Activated T-helper 1 cell treated with Interleukin-2 at 50 U/mL for 16 hours (primary cell): ENCODE results near the gene MAD1L1.
"Not testable (repeated sequence)": the region's sequence is repeated elsewhere in the genome, so short reads cannot be mapped to it uniquely, and the experiment has no call there.

Experiments used
- DNase-seq: peaks from one replicate; pipeline ENCODE4 v3.0.0-alpha.2; 2020; ENCODE audit warnings: low read depth

The MAD1L1 gene

GRCh38 chr7:2044883-2045471 is 187.8 kb downstream of the MAD1L1 start:
- DNase-seq: no peak

GRCh38 chr7:2044311-2044882 is 188.3 kb downstream of the MAD1L1 start:
- DNase-seq: no peak

- DNase-seq: no peak
Measured at GRCh38 chr7:2043316-2044039, 189.3 kb downstream of the MAD1L1 start.

DNA sequence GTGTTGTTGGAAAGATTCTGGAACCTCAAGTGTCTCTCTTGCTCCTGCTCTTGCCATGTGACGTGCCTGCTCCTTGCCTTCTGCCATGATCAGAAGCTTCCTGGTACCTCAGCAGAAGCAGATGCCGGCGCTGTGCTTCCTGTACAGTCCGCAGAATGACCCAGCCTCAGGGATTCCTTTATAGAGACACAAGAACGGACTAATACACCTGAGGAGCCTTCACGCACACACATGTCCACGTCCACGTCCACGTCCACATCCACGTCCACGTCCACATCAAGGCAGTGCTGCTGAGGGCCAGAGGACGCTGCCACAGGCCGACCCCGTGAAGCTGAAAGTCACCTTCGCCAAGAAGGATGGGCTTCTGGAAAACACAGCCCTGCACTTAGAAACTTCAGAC is 190.1 kb downstream of the MAD1L1 start:
- no peak for DNase-seq

GRCh38 chr7:2041496-2042367 is 191.0 kb downstream of the MAD1L1 start:
- no peak for DNase-seq

GRCh38 chr7:2040893-2041270 is 191.9 kb downstream of the MAD1L1 start:
- no peak for DNase-seq

GRCh38 chr7:2040201-2040892 is 192.4 kb downstream of the MAD1L1 start:
- no peak for DNase-seq

DNA sequence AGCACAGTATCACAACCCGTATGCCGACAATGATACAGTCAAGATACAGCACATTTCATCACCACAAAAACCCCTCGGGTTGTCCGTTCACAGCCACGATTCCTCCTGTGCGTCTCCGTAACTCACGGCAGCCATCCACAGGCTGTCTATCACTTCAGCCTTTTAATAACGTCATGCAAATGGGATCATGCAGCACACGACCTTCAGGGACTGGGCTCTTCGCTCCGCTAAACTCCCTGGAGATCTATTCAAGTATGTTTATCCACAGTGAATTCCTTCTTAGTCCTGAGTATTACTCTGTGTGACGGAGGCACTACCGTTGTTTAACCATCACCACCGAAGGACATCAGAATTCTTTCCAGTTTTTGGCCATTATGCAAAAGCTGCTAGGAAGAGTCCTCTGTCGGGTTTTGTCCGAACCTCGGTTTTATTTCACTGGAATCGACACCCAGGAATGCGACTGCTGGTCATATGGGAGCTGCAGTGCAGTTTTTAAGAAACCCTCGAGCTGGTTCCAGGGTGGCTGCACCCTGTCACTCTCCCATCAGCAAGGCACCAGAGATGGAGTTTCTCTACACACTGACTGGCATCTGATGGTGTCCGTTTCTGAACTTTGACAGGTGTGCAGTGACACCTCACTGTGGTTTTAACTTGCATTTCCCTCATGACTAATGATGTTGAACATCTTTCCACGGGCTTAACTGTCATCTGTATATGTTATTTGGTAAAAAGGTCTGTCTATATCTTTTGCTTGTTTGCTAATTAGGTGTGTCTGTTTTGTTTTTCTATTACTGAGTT is 193.6 kb downstream of the MAD1L1 start:
- DNase-seq: no peak

DNA sequence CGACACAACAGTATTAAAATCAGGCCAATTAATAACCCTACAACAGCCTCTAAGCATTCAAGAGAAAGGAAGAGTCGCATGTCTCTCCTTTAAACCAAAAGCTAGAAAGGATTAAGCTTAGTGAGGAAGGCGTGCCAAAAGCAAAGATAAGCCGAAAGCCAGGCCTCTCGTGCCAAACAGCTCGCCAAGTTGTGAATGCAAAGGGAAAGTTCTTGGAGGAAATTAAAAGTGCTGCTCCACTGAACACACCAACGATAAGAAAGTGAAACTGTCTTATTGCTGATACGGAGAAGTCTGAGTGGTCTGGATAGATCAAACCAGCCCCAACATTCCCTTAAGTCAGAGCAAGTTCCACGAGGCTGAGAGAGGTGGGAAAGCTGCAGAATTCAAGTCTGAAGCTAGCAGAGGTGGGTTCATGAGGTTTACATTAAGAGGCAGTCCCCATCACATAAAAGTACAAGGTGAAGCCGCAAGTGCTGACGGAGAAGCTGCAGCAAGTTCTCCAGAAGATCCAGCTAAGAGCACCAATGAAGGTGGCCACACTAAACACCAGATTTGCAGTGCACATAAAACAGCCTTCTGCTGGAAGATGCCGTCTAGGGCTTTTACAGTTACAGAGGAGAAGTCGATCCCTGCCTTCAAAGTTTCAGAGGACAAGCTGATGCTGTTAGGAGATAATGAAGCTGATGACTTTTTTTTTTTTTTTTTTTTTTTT is 194.8 kb downstream of the MAD1L1 start:
- DNase-seq: no peak

- no peak for DNase-seq
Measured at GRCh38 chr7:2037301-2037807, 195.4 kb downstream of the MAD1L1 start.

- DNase-seq: no peak
Measured at GRCh38 chr7:2036786-2037185, 196.0 kb downstream of the MAD1L1 start.

DNA sequence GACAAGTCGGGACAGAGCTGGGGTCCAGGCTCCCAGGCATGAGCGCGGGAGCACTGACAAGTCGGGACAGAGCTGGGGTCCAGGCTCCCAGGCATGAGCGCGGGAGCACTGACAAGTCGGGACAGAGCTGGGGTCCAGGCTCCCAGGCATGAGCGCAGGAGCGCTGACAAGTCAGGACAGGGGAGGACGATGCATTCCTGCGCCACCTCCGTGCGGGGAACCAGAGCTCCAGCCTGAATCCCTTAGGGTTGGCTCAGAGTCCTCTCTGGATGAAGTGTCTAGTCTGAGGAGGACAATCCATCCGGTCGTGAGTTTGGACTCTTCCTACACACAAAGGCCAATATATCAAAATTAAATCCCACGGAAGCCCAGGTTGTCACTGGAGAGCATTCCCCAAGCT is 196.5 kb downstream of the MAD1L1 start:
- DNase-seq: not testable (repeated sequence)

DNA sequence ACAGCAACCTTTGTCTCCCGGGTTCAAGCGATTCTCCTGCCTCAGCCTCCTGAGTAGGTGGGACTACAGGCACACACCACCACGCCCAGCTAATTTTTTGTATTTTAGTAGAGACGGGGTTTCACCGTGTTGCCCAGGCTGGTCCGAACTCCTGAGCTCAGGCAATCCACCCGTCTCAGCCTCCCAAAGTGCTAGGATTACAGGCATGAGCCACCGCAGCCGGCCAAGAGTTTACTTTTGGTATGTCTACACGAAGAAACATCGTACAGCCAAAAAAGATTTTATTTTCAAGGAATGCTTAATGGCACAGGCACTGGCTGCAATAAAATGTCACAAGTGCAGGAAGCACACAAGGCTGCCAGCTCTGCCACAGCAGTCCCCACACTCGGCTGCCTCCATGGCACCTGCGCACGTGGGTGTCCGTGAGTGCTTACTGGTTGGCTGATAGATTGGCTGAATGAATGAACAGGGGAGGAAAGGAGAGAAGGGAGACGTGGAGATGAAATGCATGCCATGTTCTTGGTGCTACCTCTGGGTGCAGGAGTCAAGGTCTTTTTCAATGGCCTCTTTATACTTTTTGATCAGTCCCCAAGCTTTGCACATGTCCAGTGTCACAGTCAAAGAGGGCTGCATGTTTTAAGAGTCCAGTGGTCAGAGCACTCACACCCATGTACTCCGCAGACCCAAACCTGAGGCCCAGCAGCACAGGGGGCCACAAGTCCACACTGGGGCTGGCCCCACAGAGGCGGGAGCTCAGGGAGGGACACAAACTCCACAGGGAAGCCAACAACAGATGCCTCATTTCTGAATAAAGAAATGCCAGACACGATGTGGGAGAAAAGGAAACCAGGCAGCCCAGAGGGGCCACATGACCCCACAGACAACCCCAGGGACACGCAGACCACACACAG is 198.2 kb downstream of the MAD1L1 start:
- DNase-seq: no peak

DNA sequence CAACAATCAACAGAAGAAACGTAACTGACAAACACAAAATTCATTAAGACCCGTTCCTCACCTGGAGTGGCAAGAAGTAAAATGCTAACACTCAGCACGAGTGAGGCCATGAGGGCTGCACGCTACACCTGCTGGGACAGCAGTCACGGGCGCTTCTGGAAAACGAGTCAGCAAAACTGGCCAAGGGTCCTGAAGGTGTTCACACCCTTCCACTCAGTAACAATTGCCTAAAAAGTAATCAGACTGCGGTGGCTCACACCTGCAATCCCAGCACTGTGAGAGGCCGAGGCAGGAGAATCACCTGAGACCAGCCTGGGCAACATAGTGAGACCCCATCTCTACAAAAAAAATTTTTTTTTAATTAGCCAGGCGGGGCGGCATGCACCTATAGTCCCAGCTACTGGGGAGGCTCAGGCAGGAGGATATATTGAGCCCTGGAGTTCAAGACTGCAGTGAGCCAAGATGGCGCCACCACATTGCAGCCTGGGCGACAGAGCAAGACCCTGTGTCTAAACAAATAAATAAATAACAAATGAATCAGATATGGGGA is 199.1 kb downstream of the MAD1L1 start:
- DNase-seq: no peak

DNA sequence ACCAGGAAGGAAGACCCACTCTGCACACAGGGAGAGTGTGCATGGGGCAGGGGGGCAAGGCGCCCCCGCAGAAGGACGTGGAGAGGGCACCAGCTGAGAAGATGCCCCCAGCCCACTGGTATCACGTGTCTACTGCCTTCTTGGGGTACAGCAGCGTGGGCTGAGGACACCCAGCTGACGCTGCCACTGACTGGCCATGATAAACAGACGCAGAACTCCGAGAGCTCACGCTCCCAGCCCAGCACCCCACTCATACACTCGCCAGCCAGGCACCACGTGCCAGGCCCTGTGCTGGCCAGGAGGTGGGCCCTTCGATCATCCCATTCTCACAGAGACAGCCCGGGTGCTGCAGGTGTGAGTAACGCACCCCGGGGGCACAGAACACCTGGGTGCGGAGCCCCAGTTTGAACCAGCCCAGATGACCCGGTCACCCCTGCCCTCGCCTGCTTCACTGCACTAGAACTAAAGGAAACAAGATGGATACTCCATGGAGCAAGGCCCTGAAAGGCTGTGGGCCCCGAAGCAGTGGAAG is 199.8 kb downstream of the MAD1L1 start:
- DNase-seq: no peak

DNA sequence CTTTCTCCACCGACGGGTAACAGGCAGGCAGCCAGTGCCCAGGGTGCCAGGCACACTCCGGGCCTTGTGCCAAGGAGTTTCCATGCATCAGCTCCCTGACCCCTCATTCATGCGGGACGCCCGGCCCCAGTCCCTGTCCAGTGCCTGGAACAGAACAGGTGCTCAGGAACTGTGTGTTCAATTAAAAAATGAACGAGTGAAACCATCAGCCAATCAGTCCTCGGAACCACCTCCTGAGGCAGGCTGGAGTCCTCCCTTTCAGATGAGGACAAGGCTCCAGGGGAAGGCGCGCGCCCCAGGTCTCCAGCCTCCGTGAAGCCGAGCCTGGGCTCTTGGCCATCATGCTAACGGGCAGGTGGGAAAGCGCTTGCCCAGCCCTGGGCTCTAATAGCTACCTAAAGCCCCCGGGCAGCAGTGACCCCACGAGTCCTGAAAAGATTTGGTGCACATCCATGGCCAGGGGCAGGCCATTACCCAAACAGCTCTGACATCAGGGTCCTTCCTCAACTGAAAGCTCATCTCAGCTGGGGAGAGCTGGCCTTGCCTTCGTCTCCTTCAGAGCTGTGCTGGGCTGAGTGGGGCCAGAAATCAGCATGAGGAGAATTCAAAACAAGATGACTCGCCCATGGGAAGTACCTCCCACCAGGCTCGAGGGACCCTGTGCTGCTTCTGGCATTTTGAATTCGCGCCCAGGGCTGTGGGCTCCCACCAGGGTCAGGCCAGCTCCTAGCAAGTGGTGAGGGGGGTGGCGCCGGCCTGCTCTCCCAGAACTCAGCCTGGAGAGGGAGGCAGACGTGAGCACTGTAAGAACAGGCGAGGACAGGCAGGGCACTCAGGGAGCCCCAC is 200.5 kb downstream of the MAD1L1 start:
- no peak for DNase-seq

GRCh38 chr7:2031451-2031845 is 201.3 kb downstream of the MAD1L1 start:
- no peak for DNase-seq
